HG03457 (cell line): ENCODE results near the gene C2orf78.

Experiments used
- ATAC-seq: cut with Tn5 transposase; IDR thresholded peaks from one replicate; pipeline ENCODE4 v1.9.1; 2021; ENCODE audit warnings: moderate number of reproducible peaks; ENCODE audit not compliant: unreplicated experiment

Gene C2orf78

GRCh38 chr2:73837847-73838585 is 54.0 kb downstream of the C2orf78 start:
- no peak for ATAC-seq

- no peak for ATAC-seq
Observed at GRCh38 chr2:73838889-73839534, 55.0 kb downstream of the C2orf78 start.

DNA sequence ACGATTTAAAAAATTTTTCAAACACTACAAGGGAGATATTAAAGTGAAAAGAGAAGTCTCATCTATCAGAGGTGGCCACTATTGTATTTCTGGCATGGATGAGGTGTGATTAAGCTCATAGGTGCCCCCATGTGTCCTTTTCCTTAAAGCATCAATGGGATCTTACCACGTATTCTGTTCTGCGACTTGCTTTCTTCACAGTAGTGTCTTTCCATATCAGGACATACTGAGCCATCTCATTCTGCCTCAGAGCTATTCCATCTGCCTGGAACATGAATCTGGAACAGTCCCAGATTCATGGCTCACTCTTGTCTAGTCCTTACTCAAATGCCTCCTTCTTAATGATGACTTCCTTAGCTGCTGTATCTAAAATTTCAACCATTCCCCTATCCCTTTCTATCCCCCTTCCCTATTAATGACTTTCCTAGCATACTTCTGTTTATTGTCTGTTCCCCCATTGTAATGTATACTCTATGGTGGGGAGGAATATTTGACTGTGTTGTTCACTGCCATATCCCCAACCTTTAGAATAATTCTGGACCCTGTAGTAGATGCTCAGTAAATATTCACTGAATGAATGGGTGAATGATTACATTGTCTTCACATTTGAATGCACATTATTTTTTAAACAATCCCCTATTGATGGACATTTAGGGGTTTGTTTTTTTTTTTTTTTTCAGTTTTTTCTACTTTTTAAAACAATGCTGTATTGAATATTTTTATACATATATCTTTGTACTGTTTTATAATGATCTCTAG is 55.8 kb downstream of the C2orf78 start:
- no peak for ATAC-seq

- ATAC-seq, result no peak
Observed at GRCh38 chr2:73841912-73842738, 58.1 kb downstream of the C2orf78 start.

- no peak for ATAC-seq
Observed at GRCh38 chr2:73842739-73843019, 58.7 kb downstream of the C2orf78 start.

DNA sequence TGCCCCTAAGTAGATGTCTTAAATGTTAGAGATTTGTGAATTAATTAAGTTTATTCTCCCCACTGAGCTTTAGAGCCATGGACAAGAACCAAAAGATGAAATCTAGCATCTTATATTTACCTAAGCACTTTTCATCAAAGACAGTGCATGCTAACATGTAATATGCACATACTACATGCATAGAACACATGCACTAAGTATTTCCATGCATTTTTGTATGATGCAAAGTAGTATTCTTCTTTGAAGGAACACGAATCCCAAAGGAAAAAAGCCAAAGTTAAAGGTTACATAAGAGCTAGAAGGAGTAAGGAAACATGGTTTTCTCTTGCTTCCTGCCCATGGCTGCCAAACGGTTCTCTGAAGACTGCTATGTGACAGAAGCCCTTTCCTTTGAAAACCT is 60.1 kb downstream of the C2orf78 start:
- ATAC-seq, result no peak

DNA sequence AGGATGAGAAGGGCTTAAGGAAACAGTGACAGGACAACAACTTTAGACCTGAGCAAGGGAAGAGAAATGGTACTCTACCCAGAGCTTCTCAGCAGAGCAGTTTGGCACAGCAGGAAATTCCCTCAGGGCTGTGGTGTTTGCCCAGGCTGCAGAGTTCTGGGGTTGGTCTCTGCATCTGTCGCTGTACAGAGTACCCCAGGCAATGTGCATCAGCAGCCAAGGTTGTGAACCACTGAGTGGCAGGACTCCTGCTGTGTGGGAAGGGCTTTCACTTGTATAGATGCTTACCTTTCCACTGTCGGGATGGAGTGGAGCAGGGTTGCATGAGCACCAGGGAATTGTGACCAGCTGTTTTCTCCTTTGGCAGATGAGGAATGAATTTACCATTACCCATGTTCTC is 66.0 kb downstream of the C2orf78 start:
- ATAC-seq, result no peak

GRCh38 chr2:73851274-73851673 is 67.3 kb downstream of the C2orf78 start:
- no peak for ATAC-seq

- no peak for ATAC-seq
Observed at GRCh38 chr2:73852020-73852419, 68.0 kb downstream of the C2orf78 start.

GRCh38 chr2:73855526-73855925 is 71.5 kb downstream of the C2orf78 start:
- ATAC-seq, result no peak

GRCh38 chr2:73856214-73856613 is 72.2 kb downstream of the C2orf78 start:
- no peak for ATAC-seq

GRCh38 chr2:73859721-73860586 is 76.0 kb downstream of the C2orf78 start:
- no peak for ATAC-seq

DNA sequence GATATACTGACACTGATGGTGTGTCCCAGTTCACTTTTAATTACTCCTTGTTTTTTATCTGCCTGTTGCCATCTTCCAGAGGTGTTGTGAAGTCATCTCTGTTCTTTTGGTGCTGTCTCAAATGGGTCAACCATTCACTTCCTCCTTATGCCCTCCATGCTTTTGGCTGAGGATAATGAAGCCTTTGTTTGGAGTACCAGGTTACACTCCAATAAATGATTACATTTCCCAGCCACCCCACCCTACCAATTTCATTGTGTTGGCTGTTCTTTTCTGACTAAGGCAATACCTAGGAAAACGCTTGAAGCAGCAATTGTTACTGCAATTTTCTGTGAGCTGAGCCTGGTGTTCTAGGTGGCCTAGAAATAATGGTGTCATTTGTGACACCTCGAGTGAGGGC is 79.0 kb downstream of the C2orf78 start:
- no peak for ATAC-seq
